GM21529 (cell line): ENCODE results near the gene NTRK3.

Source experiments
- ATAC-seq: cut with Tn5 transposase; IDR thresholded peaks from one replicate; pipeline ENCODE4 v1.9.1; 2021; ENCODE audit not compliant: unreplicated experiment

Gene NTRK3

GRCh38 chr15:87907676-87908446 is 348.7 kb downstream of the NTRK3 start:
- no peak for ATAC-seq

GRCh38 chr15:87906444-87906843 is 350.1 kb downstream of the NTRK3 start:
- no peak for ATAC-seq

GRCh38 chr15:87902772-87903426 is 353.6 kb downstream of the NTRK3 start:
- no peak for ATAC-seq

GRCh38 chr15:87901926-87902690 is 354.4 kb downstream of the NTRK3 start:
- ATAC-seq = no peak

GRCh38 chr15:87901008-87901407 is 355.5 kb downstream of the NTRK3 start:
- ATAC-seq = no peak

- ATAC-seq = no peak
Observed at GRCh38 chr15:87896936-87897335, 359.6 kb downstream of the NTRK3 start.

- no peak for ATAC-seq
Observed at GRCh38 chr15:87887177-87887576, 369.4 kb downstream of the NTRK3 start.

- no peak for ATAC-seq
Observed at GRCh38 chr15:87881026-87881425, 375.5 kb downstream of the NTRK3 start.

- no peak for ATAC-seq
Observed at GRCh38 chr15:87877822-87878542, 378.6 kb downstream of the NTRK3 start.

- ATAC-seq = no peak
Observed at GRCh38 chr15:87877114-87877810, 379.3 kb downstream of the NTRK3 start.

GRCh38 chr15:87874896-87875711 is 381.4 kb downstream of the NTRK3 start:
- no peak for ATAC-seq

GRCh38 chr15:87873516-87873915 is 383.0 kb downstream of the NTRK3 start:
- ATAC-seq = no peak

GRCh38 chr15:87871731-87872320 is 384.7 kb downstream of the NTRK3 start:
- no peak for ATAC-seq

GRCh38 chr15:87871258-87871681 is 385.3 kb downstream of the NTRK3 start:
- ATAC-seq = no peak

- no peak for ATAC-seq
Observed at GRCh38 chr15:87866961-87867360, 389.6 kb downstream of the NTRK3 start.

GRCh38 chr15:87863152-87863551 is 393.4 kb downstream of the NTRK3 start:
- ATAC-seq = no peak

- no peak for ATAC-seq
Observed at GRCh38 chr15:87860743-87861142, 395.8 kb downstream of the NTRK3 start.

GRCh38 chr15:87858651-87859050 is 397.9 kb downstream of the NTRK3 start:
- no peak for ATAC-seq

- no peak for ATAC-seq
Observed at GRCh38 chr15:87851497-87851896, 405.0 kb downstream of the NTRK3 start.
